Measurements from ENCODE around the gene DDR1.

Gene DDR1

GRCh38 chr6:30881392-30882203, 2.7 kb upstream of the DDR1 start:
- no peak for DNase-seq (ENCODE audit: low spot score)

- DNase-seq (ENCODE audit: low spot score) = no peak
Observed at GRCh38 chr6:30882204-30882758, 2.0 kb upstream of the DDR1 start.

DNA sequence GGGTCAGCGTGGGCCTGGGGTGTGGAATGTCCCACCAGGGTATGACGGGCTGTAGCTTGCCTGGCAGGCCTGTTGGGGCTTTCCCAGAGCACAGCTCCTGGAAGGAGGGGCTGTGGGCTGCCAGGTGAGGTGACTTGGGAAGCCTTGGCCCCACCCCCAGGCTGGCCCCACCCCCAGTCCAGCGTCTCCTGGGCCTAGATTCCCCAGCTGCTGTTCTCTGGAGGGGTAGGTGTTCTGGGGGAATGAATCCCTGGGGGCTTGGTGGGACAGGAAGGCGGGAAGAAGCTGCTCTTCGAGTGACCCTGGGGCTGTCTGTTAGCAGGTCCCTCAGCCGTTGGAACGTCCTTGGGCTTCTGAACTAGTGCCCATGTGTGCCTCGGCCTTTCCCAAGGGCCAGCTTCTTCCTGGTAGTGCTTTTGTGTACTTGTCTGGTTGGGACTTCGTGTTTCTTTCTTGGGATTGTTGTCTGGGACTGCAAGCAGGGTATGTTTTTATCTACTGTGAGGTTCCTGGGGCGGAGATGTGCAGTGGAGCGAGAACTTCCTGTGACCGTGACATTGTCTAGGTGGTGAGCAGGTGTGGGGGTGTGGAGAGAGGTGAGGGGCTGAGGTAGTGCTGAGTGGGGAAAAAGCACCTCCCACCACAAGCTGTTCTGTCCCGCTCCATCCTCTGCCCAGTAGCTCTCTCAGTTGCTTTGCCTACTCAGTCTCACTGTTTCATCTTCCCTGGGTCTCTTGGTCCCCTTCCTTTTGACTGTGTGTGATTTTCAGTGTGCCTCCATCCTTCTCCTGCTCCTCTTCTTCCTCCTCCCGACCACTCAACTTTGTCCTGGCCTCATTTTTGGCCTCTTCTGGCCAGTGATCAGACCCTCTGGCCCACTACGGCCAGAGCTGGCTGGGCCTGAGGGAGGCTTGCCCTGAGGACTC, 1.3 kb upstream of the DDR1 start:
- DNase-seq (ENCODE audit: low spot score) = no peak

GRCh38 chr6:30884521-30885480, 482 bp downstream of the DDR1 start:
- DNase-seq (ENCODE audit: low spot score) = peak; percentile 20

DNA sequence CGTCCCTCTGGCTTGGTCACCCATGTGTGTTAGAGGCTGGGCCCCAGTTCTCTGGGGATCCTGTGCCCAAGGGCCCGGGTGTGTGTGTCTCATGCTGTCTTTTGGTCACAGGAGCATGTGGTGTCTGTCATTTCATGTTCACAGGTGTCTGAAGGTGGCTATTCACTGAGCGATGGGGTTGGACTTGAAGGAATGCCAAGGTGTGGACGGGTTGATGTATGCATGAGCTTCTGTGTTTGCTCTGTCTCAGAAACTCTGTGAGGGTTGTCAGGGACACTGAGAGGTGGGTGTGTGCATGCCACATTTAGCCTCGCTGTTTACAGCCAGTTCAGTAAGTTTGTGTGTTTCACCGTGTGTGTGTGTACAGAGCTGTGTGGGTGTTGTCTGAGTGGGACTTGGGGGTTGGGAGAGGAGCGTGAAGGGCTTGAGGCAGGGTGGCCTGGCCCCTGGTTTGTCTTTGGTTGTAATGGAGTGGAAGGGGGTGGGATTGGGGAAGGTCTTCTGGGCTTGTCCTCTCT, 1.2 kb downstream of the DDR1 start:
- no peak for DNase-seq (ENCODE audit: low spot score)

- DNase-seq (ENCODE audit: low spot score) = no peak
Observed at GRCh38 chr6:30885999-30886896, 1.9 kb downstream of the DDR1 start.

DNA sequence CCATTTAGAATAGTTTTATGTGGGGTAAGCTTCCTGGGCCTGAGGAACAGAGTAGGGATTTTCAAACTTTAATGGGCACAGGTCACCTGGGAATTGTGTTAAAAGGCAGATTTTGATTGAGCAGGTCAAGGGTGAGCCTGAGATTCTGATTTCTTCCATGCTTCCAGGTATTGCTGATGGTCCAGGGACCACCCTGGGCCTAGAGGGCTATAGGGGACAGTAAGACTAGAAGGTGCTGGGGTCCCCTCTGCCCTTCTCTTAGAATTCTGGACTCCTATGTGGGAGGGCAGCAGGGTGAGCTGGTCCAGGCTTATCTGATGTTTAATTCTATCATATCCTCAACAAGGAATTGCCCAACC, 2.6 kb downstream of the DDR1 start:
- no peak for DNase-seq (ENCODE audit: low spot score)

GRCh38 chr6:30887901-30888815, 3.8 kb downstream of the DDR1 start:
- no peak for DNase-seq (ENCODE audit: low spot score)

GRCh38 chr6:30888816-30889495, 4.6 kb downstream of the DDR1 start:
- DNase-seq (ENCODE audit: low spot score) = no peak

GRCh38 chr6:30889496-30889885, 5.2 kb downstream of the DDR1 start:
- no peak for DNase-seq (ENCODE audit: low spot score)

GRCh38 chr6:30889921-30890645, 5.8 kb downstream of the DDR1 start:
- no peak for DNase-seq (ENCODE audit: low spot score)

- DNase-seq (ENCODE audit: low spot score) = no peak
Observed at GRCh38 chr6:30890646-30891449, 6.5 kb downstream of the DDR1 start.

- no peak for DNase-seq (ENCODE audit: low spot score)
Observed at GRCh38 chr6:30891450-30891723, 7.1 kb downstream of the DDR1 start.

DNA sequence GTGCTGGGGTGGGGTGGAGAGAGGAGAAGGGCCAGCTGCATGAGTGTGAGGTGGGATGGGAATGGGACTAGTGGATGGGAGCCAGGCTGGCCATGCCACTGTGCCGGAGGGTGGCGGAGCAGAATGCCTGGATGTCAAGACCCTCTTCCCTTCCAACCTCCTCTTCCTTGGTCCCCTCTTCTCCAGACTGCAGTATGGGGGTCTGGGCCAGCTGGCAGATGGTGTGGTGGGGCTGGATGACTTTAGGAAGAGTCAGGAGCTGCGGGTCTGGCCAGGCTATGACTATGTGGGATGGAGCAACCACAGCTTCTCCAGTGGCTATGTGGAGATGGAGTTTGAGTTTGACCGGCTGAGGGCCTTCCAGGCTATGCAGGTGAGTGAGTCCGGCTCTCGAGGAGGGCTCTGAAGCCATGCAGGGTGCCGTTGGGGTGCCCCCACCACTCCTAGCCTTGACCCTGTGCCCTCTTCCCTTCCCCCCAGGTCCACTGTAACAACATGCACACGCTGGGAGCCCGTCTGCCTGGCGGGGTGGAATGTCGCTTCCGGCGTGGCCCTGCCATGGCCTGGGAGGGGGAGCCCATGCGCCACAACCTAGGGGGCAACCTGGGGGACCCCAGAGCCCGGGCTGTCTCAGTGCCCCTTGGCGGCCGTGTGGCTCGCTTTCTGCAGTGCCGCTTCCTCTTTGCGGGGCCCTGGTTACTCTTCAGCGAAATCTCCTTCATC, 7.7 kb downstream of the DDR1 start:
- DNase-seq (ENCODE audit: low spot score) = no peak

DNA sequence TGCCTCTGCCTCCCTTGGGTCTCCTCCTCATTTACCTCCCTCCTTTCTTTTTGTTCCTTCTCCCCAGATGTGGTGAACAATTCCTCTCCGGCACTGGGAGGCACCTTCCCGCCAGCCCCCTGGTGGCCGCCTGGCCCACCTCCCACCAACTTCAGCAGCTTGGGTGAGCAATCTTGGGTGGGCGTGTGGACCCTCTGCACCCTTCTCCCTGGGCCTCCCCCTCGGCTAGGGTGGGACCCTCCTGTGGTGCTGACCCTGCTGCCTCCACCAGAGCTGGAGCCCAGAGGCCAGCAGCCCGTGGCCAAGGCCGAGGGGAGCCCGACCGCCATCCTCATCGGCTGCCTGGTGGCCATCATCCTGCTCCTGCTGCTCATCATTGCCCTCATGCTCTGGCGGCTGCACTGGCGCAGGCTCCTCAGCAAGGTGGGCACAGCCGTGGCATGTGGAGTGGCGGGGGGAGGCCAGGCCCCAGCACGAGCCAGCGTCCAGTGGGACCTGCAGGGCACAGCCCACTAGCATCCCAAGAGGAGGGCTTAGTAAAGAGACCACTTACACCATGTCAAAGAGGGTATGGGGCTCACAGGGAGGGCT, 8.8 kb downstream of the DDR1 start:
- DNase-seq (ENCODE audit: low spot score) = no peak

- no peak for DNase-seq (ENCODE audit: low spot score)
Observed at GRCh38 chr6:30893666-30894065, 9.3 kb downstream of the DDR1 start.

All from CD4-positive, alpha-beta T cell treated with Interleukin-15 for 4 hours (primary cell).